Activated B cell treated with CpG ODN at 0.5 μM for 24 hours (primary cell): Measurements from ENCODE around the gene SPEF2. TPM values are rescaled to one million over a fixed set of nuclear protein-coding genes. Genes with fewer than 3 reads are reported as not detected.

Source experiments
- ATAC-seq: fragments of 200-7000 bp; cut with Tn5 transposase; one replicate; pipeline ENCODE4 v1.10.0; 2021; ENCODE audit warnings: low read depth, mild to moderate bottlenecking, moderate library complexity
- CTCF ChIA-PET: fragments of 350-600 bp; sonication (Branson Sonifier 250); formaldehyde crosslinking; loops from one replicate; lab custom pipeline; 2021; ENCODE audit warnings: antibody characterized with exemption; lab: Charles Lee
- POLR2A ChIA-PET: fragments of 350-600 bp; sonication (Branson Sonifier 250); formaldehyde crosslinking; loops from one replicate; lab custom pipeline; 2021; ENCODE audit warnings: antibody characterized with exemption; lab: Charles Lee
- DNase-seq: peaks from one replicate; pipeline ENCODE4 v3.0.0; 2022
- H3K27ac Mint-ChIP-seq: one replicate; pipeline ENCODE4 v1.8.0; 2020; ENCODE audit warnings: mixed read lengths
- H3K27me3 Mint-ChIP-seq: one replicate; pipeline ENCODE4 v1.8.0; 2021; ENCODE audit warnings: mixed read lengths
- H3K36me3 Mint-ChIP-seq: one replicate; pipeline ENCODE4 v1.8.0; 2021; ENCODE audit warnings: low read depth, mixed read lengths
- H3K4me1 Mint-ChIP-seq: one replicate; pipeline ENCODE4 v1.8.0; 2021; ENCODE audit warnings: mixed read lengths
- H3K4me3 Mint-ChIP-seq: one replicate; pipeline ENCODE4 v1.8.0; 2020; ENCODE audit warnings: mild to moderate bottlenecking, mixed read lengths
- H3K9me3 Mint-ChIP-seq: one replicate; pipeline ENCODE4 v1.8.0; 2020; ENCODE audit warnings: mixed read lengths
- CTCF ChIP-seq: fragments of 200-600 bp; IDR thresholded peaks from one replicate; pipeline ENCODE4 v1.8.0; 2022; ENCODE audit warnings: antibody characterized with exemption, mild to moderate bottlenecking
- intact Hi-C: fragments of 100-400 bp; cut with micrococcal nuclease; formaldehyde crosslinking; loops from one replicate; pipeline ENCODE4 v1.15.1; 2024
- total RNA-seq: library from RNA; stranded (reverse); gene quantifications from 2 replicates; pipeline ENCODE4 v1.2.3, GENCODE V29; 2022

SPEF2 gene
- total RNA-seq, 1 donor from 2014 or later, result 2.4 TPM

GRCh38 chr5:35672995-35673394 lies 55.3 kb downstream of the SPEF2 start:
- no peak overlapping the region for H3K4me3 Mint-ChIP-seq
- no peaks in the 10 kb centered on the region for H3K9me3 Mint-ChIP-seq
- DNase-seq (no peak), ATAC-seq (peak; percentile 31)
- POLR2A ChIA-PET, result no interaction called here
- no peaks in the 10 kb centered on the region for H3K36me3 Mint-ChIP-seq
- no peak overlapping the region for H3K27ac Mint-ChIP-seq
- peaks cover 3% of the 10 kb centered on the region for H3K4me1 Mint-ChIP-seq
- TF ChIP-seq CTCF, result no peak
- intact Hi-C loops, result no loop called here
- H3K27me3 Mint-ChIP-seq, result no peaks in the 10 kb centered on the region
- CTCF ChIA-PET, result no interaction called here

- H3K4me1 Mint-ChIP-seq, result peaks cover 3% of the 10 kb centered on the region
- ATAC-seq, result no peak
- H3K9me3 Mint-ChIP-seq, result no peaks in the 10 kb centered on the region
- intact Hi-C loops, result no loop called here
- no peak for DNase-seq
- no peaks in the 10 kb centered on the region for H3K36me3 Mint-ChIP-seq
- H3K4me3 Mint-ChIP-seq, result no peak overlapping the region
- CTCF ChIA-PET, result no interaction called here
- no peaks in the 10 kb centered on the region for H3K27me3 Mint-ChIP-seq
- no peak overlapping the region for H3K27ac Mint-ChIP-seq
- POLR2A ChIA-PET, result no interaction called here
- TF ChIP-seq CTCF, result no peak
Observed at GRCh38 chr5:35674049-35674448, 56.4 kb downstream of the SPEF2 start.

- H3K4me1 Mint-ChIP-seq, result peaks cover 5% of the 10 kb centered on the region
- DNase-seq, result no peak
- H3K4me3 Mint-ChIP-seq, result no peak overlapping the region
- no peak for TF ChIP-seq CTCF
- H3K36me3 Mint-ChIP-seq, result no peaks in the 10 kb centered on the region
- no peak overlapping the region for H3K27ac Mint-ChIP-seq
- no peaks in the 10 kb centered on the region for H3K9me3 Mint-ChIP-seq
- intact Hi-C loops, result no loop called here
- no peaks in the 10 kb centered on the region for H3K27me3 Mint-ChIP-seq
- POLR2A ChIA-PET, result no interaction called here
- no peak for ATAC-seq
- CTCF ChIA-PET, result no interaction called here
Observed at GRCh38 chr5:35675392-35675791, 57.7 kb downstream of the SPEF2 start.

- CTCF ChIA-PET, result no interaction called here
- no peak for ATAC-seq
- no peak overlapping the region for H3K27ac Mint-ChIP-seq
Observed at GRCh38 chr5:35677878-35678277, 60.2 kb downstream of the SPEF2 start.

GRCh38 chr5:35678661-35679060 lies 61.0 kb downstream of the SPEF2 start:
- Mint-ChIP-seq H3K9me3 (no peaks in the 10 kb centered on the region), H3K4me3 (no peak overlapping the region), H3K36me3 (no peaks in the 10 kb centered on the region), H3K27ac (no peak overlapping the region), H3K27me3 (no peaks in the 10 kb centered on the region), H3K4me1 (peaks cover 2% of the 10 kb centered on the region)
- TF ChIP-seq CTCF, result no peak
- ATAC-seq, result no peak
- no peak for DNase-seq
- CTCF ChIA-PET, result no interaction called here
- intact Hi-C loops, result no loop called here
- POLR2A ChIA-PET, result no interaction called here

More at GRCh38 chr5:35677878-35678277, 60.2 kb downstream of the SPEF2 start:
- DNase-seq, result no peak
- peaks cover 5% of the 10 kb centered on the region for H3K4me1 Mint-ChIP-seq
- no peaks in the 10 kb centered on the region for H3K9me3 Mint-ChIP-seq
- no peaks in the 10 kb centered on the region for H3K36me3 Mint-ChIP-seq
- no peak for TF ChIP-seq CTCF
- H3K4me3 Mint-ChIP-seq, result no peak overlapping the region
- POLR2A ChIA-PET, result no interaction called here
- no peaks in the 10 kb centered on the region for H3K27me3 Mint-ChIP-seq
- intact Hi-C loops, result no loop called here
